K562 (cell line): ENCODE results near the gene HBM. TPM values are rescaled to one million over a fixed set of nuclear protein-coding genes. Genes with fewer than 3 reads are reported as not detected.
A peak's percentile ranks its signal among the peaks of the same experiment; 100 is the strongest.

Source experiments
- ATF1 ChIP-seq, 2 experiments: fragments of 450-650 bp in 1 of 2; IDR thresholded peaks; 2 replicates each; pipeline ENCODE4 v1.6.1; 2016; ENCODE audit warnings: missing compliant biosample characterization in 1 of 2, missing genetic modification characterization in 1 of 2
- BDP1 ChIP-seq: IDR thresholded peaks from 3 replicates; pipeline ENCODE4 v1.6.1; 2011; ENCODE audit not compliant: insufficient read length, insufficient read depth
- CBX1 ChIP-seq: sonication (generic); IDR thresholded peaks from 2 replicates; pipeline ENCODE4 v1.6.1; 2016; ENCODE audit warnings: antibody characterized with exemption, low read depth, mild to moderate bottlenecking
- CBX8 ChIP-seq: fragments of 200-600 bp; sonication (generic); IDR thresholded peaks from 2 replicates; pipeline ENCODE4 v1.6.1; 2012; ENCODE audit warnings: borderline replicate concordance, mixed run types, low read depth, mild to moderate bottlenecking, moderate library complexity, mixed read lengths, low read length, control low read depth, inconsistent platforms; ENCODE audit not compliant: poor library complexity, severe bottlenecking; ENCODE audit errors: extremely low read depth
- CGGBP1 ChIP-seq: fragments of 250-450 bp; sonication (Bioruptor Pico); IDR thresholded peaks from 2 replicates; pipeline ENCODE4 v1.9.0; 2021; ENCODE audit warnings: mild to moderate bottlenecking
- CTBP1 ChIP-seq: fragments of 450-650 bp; IDR thresholded peaks from 2 replicates; pipeline ENCODE4 v1.6.1; 2016; ENCODE audit warnings: borderline replicate concordance
- CXXC5 ChIP-seq: fragments of 250-450 bp; sonication (Bioruptor Pico); IDR thresholded peaks from 2 replicates; pipeline ENCODE4 v1.8.0; 2022; ENCODE audit warnings: inconsistent platforms, mild to moderate bottlenecking, moderate library complexity
- ETV5 ChIP-seq: sonication (generic); formaldehyde crosslinking; IDR thresholded peaks from 2 replicates; pipeline ENCODE4 v1.4.0; 2020; ENCODE audit warnings: low read depth, mild to moderate bottlenecking, missing genetic modification reagents
- FOS ChIP-seq: IDR thresholded peaks from 3 replicates; pipeline ENCODE4 v1.6.1; 2011; ENCODE audit not compliant: insufficient read length; ENCODE audit errors: extremely low read depth
- HDAC1 ChIP-seq, 2 experiments: fragments of 450-650 bp; IDR thresholded peaks; 2 replicates each; pipeline ENCODE4 v1.6.1; 2016 to 2017; ENCODE audit warnings: inconsistent platforms in 1 of 2, mild to moderate bottlenecking in 1 of 2, moderate library complexity in 1 of 2
- HDAC2 ChIP-seq: fragments of 450-650 bp; IDR thresholded peaks from 2 replicates; pipeline ENCODE4 v1.6.1; 2016; ENCODE audit warnings: mild to moderate bottlenecking
- KDM4B ChIP-seq, 2 experiments: fragments of 450-650 bp in 1 of 2; sonication (generic) in 1 of 2; IDR thresholded peaks; 2 replicates each; pipeline ENCODE4 v1.6.1; 2016 to 2017; ENCODE audit warnings: borderline replicate concordance in 2 of 2, antibody characterized with exemption in 1 of 2, low read depth in 1 of 2, mild to moderate bottlenecking in 1 of 2
- MTA3 ChIP-seq: fragments of 450-650 bp; formaldehyde crosslinking; IDR thresholded peaks from 2 replicates; pipeline ENCODE4 v1.6.1; 2017; ENCODE audit warnings: mild to moderate bottlenecking, borderline replicate concordance
- MTF1 ChIP-seq: fragments of 250-450 bp; sonication (Bioruptor Pico); IDR thresholded peaks from 2 replicates; pipeline ENCODE4 v1.9.0; 2021; ENCODE audit warnings: moderate library complexity, mild to moderate bottlenecking, inconsistent platforms, borderline replicate concordance
- NCOA1 ChIP-seq: fragments of 450-650 bp; IDR thresholded peaks from 2 replicates; pipeline ENCODE4 v1.6.1; 2016; ENCODE audit warnings: low read depth
- NFIC ChIP-seq: fragments of 450-650 bp; IDR thresholded peaks from 2 replicates; pipeline ENCODE4 v1.6.1; 2017; ENCODE audit warnings: mild to moderate bottlenecking, inconsistent platforms
- NR4A1 ChIP-seq, 2 experiments: fragments of 250-450 bp in 1 of 2; fragments of 450-650 bp in 1 of 2; sonication (Bioruptor Pico) in 1 of 2; IDR thresholded peaks; 2 replicates each; pipeline versions ENCODE4 v1.4.0 to v1.6.1; 2016 to 2020; ENCODE audit warnings: mild to moderate bottlenecking in 2 of 2, missing compliant biosample characterization in 1 of 2, missing genetic modification characterization in 1 of 2, moderate library complexity in 1 of 2
- PML ChIP-seq: IDR thresholded peaks from 2 replicates; pipeline ENCODE4 v1.6.1; 2012; ENCODE audit warnings: low read length, inconsistent platforms
- RBFOX2 ChIP-seq: fragments of 200-400 bp; formaldehyde crosslinking; IDR thresholded peaks from 2 replicates; pipeline ENCODE4 v1.6.1; 2017; ENCODE audit warnings: low read depth, mild to moderate bottlenecking, low read length, moderate library complexity
- RBM14 ChIP-seq: fragments of 200-400 bp; formaldehyde crosslinking; IDR thresholded peaks from 2 replicates; pipeline ENCODE4 v1.6.1; 2018; ENCODE audit warnings: low read depth, mild to moderate bottlenecking, low read length, moderate library complexity, borderline replicate concordance; ENCODE audit not compliant: insufficient read depth
- RCOR1 ChIP-seq, 2 experiments: IDR thresholded peaks; 2 replicates each; pipeline ENCODE4 v1.6.1; 2012; ENCODE audit warnings: low read depth in 2 of 2, low read length in 2 of 2, borderline replicate concordance in 1 of 2, improper control_type of control experiment in 1 of 2
- SREBF1 ChIP-seq: fragments of 150-350 bp; IDR thresholded peaks from 2 replicates; pipeline ENCODE4 v1.6.1; 2014; ENCODE audit warnings: antibody characterized with exemption, low read depth, low read length, borderline replicate concordance
- ZFX ChIP-seq: sonication (generic); formaldehyde crosslinking; IDR thresholded peaks from 2 replicates; pipeline ENCODE4 v1.8.0; 2022; ENCODE audit warnings: mild to moderate bottlenecking, missing genetic modification reagents, moderate library complexity
- ZKSCAN1 ChIP-seq: fragments of 150-350 bp; IDR thresholded peaks from 2 replicates; pipeline ENCODE4 v1.6.1; 2016; ENCODE audit warnings: low read depth, low read length
- ZNF253 ChIP-seq: fragments of 250-450 bp; sonication (Bioruptor Pico); conservative IDR thresholded peaks from 2 replicates; pipeline ENCODE4 v1.6.1; 2021; ENCODE audit warnings: mild to moderate bottlenecking
- ZNF384 ChIP-seq: IDR thresholded peaks from 2 replicates; pipeline ENCODE4 v1.6.1; 2012; ENCODE audit warnings: low read depth, low read length, improper control_type of control experiment
- polyA plus RNA-seq, 8 experiments: library from polyadenylated mRNA; depleted of rRNA in 4 of 8; stranded (reverse) in 5 of 8; unstranded in 3 of 8; fragments of >200 nt; fragmentation: Nextera tagmentation in 2 of 8; fragmentation: Illumina TruSeq in 1 of 8; extraction: Ambion mirVana in 2 of 8; extraction: Trizol in 1 of 8; gene quantifications; 2 replicates each; pipeline versions ENCODE4 v1.2.1 to v1.2.3, GENCODE V29; 2011 to 2014; ENCODE audit warnings: inconsistent platforms in 1 of 8, missing spikeins in 1 of 8
- total RNA-seq, 7 experiments: library from RNA; depleted of rRNA in 6 of 7; stranded (reverse); fragments of >200 nt in 6 of 7; fragmentation: Illumina TruSeq in 2 of 7; extraction: Trizol in 2 of 7; gene quantifications; 2 replicates each; pipeline versions ENCODE4 v1.2.1 to v1.2.3, GENCODE V29; 2011 to 2021; ENCODE audit warnings: low replicate concordance in 1 of 7
- TF ChIP-seq, protein P1 (sequence below): fragments of 450-650 bp; formaldehyde crosslinking; IDR thresholded peaks from 2 replicates; pipeline ENCODE4 v1.4.0; 2020; ENCODE audit warnings: mild to moderate bottlenecking, mixed read lengths

Gene HBM
- total and polyA plus RNA-seq, 9 of the 15 experiments (the other 6 are each of a cell fraction or from before 2014, with no cell fraction given), result not detected

GRCh38 chr16:152141-153128 is 13.3 kb upstream of the HBM start, which contains the start of gene HBZ (continued):
- no peak for TF ChIP-seq MTF1 (CRISPR knock-in tag)
- no peak for TF ChIP-seq CBX8
- TF ChIP-seq, protein P1, sequence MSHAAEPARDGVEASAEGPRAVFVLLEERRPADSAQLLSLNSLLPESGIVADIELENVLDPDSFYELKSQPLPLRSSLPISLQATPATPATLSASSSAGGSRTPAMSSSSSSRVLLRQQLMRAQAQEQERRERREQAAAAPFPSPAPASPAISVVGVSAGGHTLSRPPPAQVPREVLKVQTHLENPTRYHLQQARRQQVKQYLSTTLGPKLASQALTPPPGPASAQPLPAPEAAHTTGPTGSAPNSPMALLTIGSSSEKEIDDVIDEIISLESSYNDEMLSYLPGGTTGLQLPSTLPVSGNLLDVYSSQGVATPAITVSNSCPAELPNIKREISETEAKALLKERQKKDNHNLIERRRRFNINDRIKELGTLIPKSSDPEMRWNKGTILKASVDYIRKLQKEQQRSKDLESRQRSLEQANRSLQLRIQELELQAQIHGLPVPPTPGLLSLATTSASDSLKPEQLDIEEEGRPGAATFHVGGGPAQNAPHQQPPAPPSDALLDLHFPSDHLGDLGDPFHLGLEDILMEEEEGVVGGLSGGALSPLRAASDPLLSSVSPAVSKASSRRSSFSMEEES (CRISPR knock-in tag), result no peak
- TF ChIP-seq FOS, result no peak
- TF ChIP-seq NCOA1, result no peak
- no peak for TF ChIP-seq NR4A1 (CRISPR knock-in tag; IDR thresholded peaks at IDR 0.05)
- peak; percentile 48; the same call in 1 of the 2 replicates for TF ChIP-seq NR4A1 (tag; IDR thresholded peaks at IDR 0.05)
- TF ChIP-seq CGGBP1 (CRISPR knock-in tag), result no peak
- 0 out of 4 replicates have a peak, but pooled peaks of 1 of the 2 experiments have one; percentile 10 for TF ChIP-seq RCOR1 (IDR thresholded peaks at IDR 0.05; ENCODE audit: borderline replicate concordance in 1 of 2, low read depth in 2 of 2, low read length in 2 of 2)
- peak in 1 of 2 experiments; percentile 40; a peak in 1 of 4 replicates for TF ChIP-seq HDAC1 (IDR thresholded peaks at IDR 0.05)
- peak; percentile 12; the same call in 1 of the 2 replicates for TF ChIP-seq CXXC5
- TF ChIP-seq ETV5, result no peak
- 0 out of 2 replicates have a peak, but pooled peaks have one; percentile 23 for TF ChIP-seq RBFOX2
- TF ChIP-seq ZFX (CRISPR knock-in tag), result peak; percentile 4; the same call in 1 of the 2 replicates
- TF ChIP-seq SREBF1, result no peak
- no peak for TF ChIP-seq NFIC
- TF ChIP-seq HDAC2, result 0 out of 2 replicates have a peak, but pooled peaks have one; percentile 28
- TF ChIP-seq BDP1, result no peak
- TF ChIP-seq MTA3, result peak; percentile 60; the same call in 1 of the 2 replicates
- TF ChIP-seq ZNF384, result no peak
- TF ChIP-seq PML, result no peak
- no peak for TF ChIP-seq KDM4B (IDR thresholded peaks at IDR 0.05; ENCODE audit: borderline replicate concordance in 2 of 2, low read depth in 1 of 2)
- TF ChIP-seq CBX1, result no peak
- TF ChIP-seq CTBP1, result peak; percentile 48; the same call in 1 of the 2 replicates
- no peak for TF ChIP-seq ZKSCAN1
- no peak for TF ChIP-seq ATF1 (CRISPR knock-in tag; IDR thresholded peaks at IDR 0.05)
- no peak for TF ChIP-seq ATF1 (tag; IDR thresholded peaks at IDR 0.05)
- no peak for TF ChIP-seq RBM14
- TF ChIP-seq ZNF253 (CRISPR knock-in tag), result no peak
